Stimulated activated naive CD4-positive, alpha-beta T cell treated with Interleukin-2 at 50 U/mL for 16 hours (primary cell): ENCODE data around the gene CXCL17.

ENCODE experiments used
- DNase-seq: peaks from one replicate; lab custom pipeline; 2025; lab: John Stamatoyannopoulos, UW

CXCL17 gene

GRCh38 chr19:42397263-42398166, 45.2 kb downstream of the CXCL17 start:
- no peak for DNase-seq

DNA sequence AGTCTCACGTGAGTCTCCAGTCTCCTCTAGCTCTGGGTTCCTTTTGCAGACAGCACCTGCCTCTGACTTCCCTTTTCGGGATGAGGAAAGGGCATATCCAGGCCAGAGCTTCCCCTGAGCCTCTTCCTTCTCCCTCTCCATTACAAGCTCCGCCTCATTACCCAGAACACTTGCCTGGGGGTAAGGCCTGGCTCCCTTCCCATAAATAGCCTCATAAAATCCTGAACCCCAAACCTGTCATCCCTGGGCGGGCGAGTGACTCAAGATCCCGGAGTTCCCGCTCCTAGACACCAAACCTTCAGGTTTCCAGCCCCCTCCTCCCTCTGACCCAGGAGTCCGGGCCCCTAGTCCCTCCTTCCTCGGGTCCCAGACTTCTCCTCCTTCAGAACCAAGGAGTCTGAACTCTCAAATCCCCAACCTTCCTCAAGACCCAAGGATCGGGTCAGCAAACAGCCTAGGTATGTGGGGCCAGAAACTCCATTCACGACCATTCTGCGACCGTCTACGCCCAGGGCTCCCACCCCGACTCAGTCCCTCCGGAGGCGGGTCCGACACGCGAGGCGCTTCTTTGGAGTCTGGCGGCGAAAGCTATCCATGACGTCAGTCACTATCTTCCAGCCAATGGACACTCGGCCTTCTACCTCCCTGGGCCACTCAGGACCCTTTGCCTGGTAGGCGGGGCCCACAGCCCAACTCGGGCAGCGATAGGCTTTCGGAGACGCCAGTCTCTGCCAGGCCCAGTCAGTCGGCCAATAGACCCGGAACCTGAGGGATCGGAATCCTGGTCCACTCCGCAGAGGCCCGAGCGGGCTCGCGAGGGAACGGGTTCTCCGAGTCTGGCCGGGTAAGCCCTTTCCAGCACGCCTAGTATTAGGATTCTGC, 46.1 kb downstream of the CXCL17 start:
- DNase-seq = peak; percentile 93

DNA sequence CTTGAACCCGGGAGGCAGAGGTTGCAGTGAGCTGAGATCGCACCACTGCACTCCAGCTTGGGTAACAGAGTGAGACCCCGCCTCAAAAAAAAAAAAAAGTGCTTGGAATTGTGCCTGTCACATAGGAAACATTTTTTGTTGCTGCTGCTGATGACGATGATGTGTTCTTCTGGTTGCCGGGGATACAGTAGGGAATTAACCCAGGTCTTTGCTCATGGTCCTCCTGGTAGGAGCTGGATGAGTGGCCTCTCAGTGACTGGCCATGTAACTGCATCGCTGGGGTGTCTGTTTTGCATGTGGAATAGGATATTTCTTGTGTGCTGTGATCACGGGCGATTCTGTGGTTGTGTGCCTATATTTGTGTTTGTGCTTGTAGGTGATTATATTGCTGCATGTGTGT, 48.0 kb downstream of the CXCL17 start:
- DNase-seq = no peak

DNA sequence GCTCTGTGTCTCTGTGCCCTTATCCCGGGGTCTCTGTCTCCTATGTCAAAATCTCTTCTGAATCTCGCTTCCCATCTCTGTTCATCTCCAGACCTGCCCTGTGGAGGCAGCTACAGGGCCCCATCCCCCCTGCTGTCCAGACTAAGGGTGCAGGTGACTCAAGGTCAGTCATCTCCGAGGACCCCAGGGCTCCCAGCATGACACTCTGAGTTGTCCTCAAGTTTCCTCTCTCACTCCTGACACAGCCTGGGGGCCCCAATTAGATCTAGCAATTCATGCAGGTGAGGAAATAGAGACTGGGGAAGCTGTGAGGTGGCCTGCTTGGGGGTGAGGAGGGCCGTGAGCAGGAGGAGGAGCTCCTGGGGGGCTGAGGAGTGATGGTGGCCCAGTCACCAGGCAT, 50.6 kb downstream of the CXCL17 start:
- no peak for DNase-seq

- no peak for DNase-seq
Measured at GRCh38 chr19:42389899-42390298, 52.8 kb downstream of the CXCL17 start, which contains the start of gene CNFN. Gene CNFN, minus strand, starts transcription at chr19:42390297. Its CDS starts 1,260 bp downstream, at chr19:42389037.

- DNase-seq = no peak
Measured at GRCh38 chr19:42388851-42389489, 53.8 kb downstream of the CXCL17 start.

GRCh38 chr19:42386974-42387707, 55.6 kb downstream of the CXCL17 start:
- peak; percentile 53 for DNase-seq

GRCh38 chr19:42380155-42380554, 62.6 kb downstream of the CXCL17 start:
- no peak for DNase-seq
